Stomach (tissue), 4 donors: Measurements from ENCODE around the gene HLTF.

Experiments
- CTCF ChIP-seq, 7 experiments: fragments of 450-650 bp in 4 of 7; fragments of 200-600 bp in 3 of 7; sonication (generic) in 3 of 7; IDR thresholded peaks; one replicate each; pipeline ENCODE4 v1.5.1; 2016 to 2019; ENCODE audit warnings: antibody characterized with exemption in 7 of 7, control low read depth in 2 of 7, mild to moderate bottlenecking in 1 of 7
- EP300 ChIP-seq: sonication (generic); formaldehyde crosslinking; IDR thresholded peaks from one replicate; pipeline ENCODE4 v1.6.1; 2017; ENCODE audit warnings: antibody characterized with exemption

- TF ChIP-seq CTCF (IDR thresholded peaks at IDR 0.05) (no peak), EP300 (no peak)
Observed at GRCh38 chr3:149055575-149055974, 30.8 kb downstream of the HLTF start.
